ENCODE data around the gene MAEA. TPM values are rescaled to one million over a fixed set of nuclear protein-coding genes. Genes with fewer than 3 reads are reported as not detected.
"Not testable (repeated sequence)": the region's sequence is repeated elsewhere in the genome, so short reads cannot be mapped to it uniquely, and the experiment has no call there.

Gene MAEA
- total RNA-seq, 2 donors from 2014 or later, result 38.4 to 48.4 TPM

DNA sequence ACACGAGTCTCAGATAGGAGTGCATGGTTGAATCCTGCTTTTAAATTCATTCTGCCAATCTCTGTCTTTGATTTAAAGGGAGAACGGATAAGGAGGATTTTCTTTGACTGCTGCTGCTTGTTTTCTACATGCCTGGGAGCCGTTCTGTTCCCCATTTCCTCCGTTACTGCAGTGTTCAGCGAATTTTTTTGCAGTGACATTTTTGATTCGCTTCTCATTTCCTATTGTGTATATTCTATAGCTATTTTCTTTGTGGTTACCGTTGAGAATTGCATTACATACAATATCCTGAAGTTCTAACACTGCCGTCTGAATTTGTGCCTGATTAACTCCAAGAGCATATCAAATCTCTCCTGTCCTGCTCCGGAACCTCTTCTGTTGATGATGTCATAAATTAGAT lies 14.8 kb upstream of the MAEA start:
- Mint-ChIP-seq H3K9me3 (no peaks in the 10 kb centered on the region), H3K4me1 (ENCODE audit: low read depth) (peaks cover 6% of the 10 kb centered on the region), H3K36me3 (ENCODE audit: insufficient read depth in 2 of 2) (peaks cover 0 to 4% of the 10 kb centered on the region in 2 donors), H3K27ac (no peak overlapping the region), H3K27me3 (ENCODE audit: low read depth) (no peaks in the 10 kb centered on the region), H3K4me3 (no peak overlapping the region)
- DNase-seq, result no peak
- no peak for ATAC-seq (replicated peaks in 1 of 2)

DNA sequence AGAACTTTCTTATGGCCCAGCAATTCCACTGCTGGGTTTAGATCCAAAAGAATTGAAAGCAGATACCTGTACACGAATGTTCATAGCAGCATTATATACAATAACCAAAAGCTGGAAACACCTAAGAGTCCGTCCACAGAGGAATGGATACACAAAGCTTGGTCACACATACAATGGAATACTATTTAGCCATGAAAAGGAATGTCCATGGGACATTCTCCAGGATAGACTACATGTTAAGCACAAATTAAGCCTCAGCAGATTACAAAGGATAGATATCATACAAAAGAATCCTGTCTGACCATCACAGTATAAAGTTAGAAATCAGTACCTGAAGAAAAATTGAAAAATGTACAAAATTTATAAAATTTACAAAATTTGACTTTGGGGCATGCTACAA lies 12.7 kb upstream of the MAEA start:
- no peaks in the 10 kb centered on the region for H3K9me3 Mint-ChIP-seq
- no peak for ATAC-seq (replicated peaks in 1 of 2)
- peaks cover 6% of the 10 kb centered on the region for H3K4me1 Mint-ChIP-seq (ENCODE audit: low read depth)
- no peaks in the 10 kb centered on the region for H3K27me3 Mint-ChIP-seq (ENCODE audit: low read depth)
- H3K36me3 Mint-ChIP-seq (ENCODE audit: insufficient read depth in 2 of 2), result peaks cover 0 to 1% of the 10 kb centered on the region in 2 donors
- no peak for DNase-seq
- no peak overlapping the region for H3K27ac Mint-ChIP-seq
- H3K4me3 Mint-ChIP-seq, result no peak overlapping the region

DNA sequence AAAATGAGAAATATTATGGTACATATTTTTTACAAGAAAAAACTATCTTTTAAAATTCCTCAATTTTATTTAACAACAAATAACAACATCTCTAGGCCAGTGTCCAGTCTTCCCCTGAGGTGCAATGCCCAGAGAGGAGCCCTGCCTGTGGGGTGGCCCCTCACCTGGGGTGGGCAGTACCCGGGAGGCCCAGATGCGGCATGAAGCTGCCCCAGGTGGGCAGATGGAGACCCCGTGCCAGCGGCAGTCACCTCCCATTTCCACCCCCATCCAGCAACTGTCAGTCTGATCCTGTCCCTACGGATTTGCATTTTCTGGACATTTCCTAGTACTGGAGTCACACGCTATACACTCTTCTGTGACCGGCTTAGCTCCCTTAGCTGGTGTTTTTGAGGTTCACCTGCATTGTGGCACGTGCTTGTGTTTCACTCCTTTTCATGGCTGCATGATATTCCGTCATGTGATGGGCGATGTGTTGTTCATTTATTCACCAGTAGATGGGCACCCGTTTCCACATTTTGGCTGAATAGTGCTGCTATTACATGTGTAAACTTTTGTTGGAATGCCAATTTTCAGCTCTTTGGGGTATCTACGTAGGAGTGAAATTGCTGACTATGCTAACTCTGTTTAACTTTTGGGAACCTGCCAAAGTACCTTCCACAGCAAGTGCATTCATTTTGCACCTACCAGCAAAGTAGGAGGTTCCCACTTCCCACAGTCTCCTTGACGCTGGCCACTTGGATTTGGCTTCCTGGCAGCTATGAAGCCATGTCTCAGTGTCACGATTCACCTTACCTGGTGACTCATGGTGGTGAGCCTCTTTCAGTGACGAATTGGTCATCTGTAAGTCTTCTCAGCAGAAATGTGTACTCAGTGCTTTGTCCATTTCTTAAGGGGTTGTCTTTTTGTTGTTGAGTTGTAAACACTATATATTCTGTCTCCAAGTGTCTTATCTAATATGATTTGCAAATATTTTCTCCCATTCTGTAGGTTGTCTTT lies 11.7 kb upstream of the MAEA start:
- Mint-ChIP-seq H3K4me1 (ENCODE audit: low read depth) (peaks cover 6% of the 10 kb centered on the region), H3K27ac (no peak overlapping the region), H3K27me3 (ENCODE audit: low read depth) (no peaks in the 10 kb centered on the region), H3K9me3 (no peaks in the 10 kb centered on the region), H3K4me3 (no peak overlapping the region), H3K36me3 (ENCODE audit: insufficient read depth in 2 of 2) (peaks cover 0 to 1% of the 10 kb centered on the region in 2 donors)
- peak in 1 of 2 donors; percentile 20 for DNase-seq
- ATAC-seq (replicated peaks in 1 of 2), result peak; percentile 69 to 82

DNA sequence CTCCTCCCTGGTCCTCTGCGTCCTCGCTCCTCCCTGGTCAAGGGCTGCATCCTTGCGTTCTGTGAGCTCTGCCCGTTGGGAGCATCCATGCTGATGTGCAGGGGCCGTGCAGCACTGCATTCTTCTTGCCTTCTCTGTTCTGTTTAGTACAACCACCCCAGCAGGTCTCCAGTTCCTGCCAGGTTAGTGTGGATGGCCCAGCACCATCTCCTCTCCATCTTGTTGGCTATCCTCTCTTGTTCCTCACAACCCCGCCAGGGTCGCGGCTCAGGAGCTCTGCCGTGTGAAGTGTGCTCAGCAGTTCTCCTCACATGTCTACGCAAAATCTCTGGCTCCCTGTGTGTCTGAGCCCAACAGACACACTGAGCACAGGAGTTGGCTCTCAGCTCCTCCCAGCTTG lies 10.4 kb upstream of the MAEA start:
- ATAC-seq (replicated peaks in 1 of 2), result no peak
- no peaks in the 10 kb centered on the region for H3K27me3 Mint-ChIP-seq (ENCODE audit: low read depth)

DNA sequence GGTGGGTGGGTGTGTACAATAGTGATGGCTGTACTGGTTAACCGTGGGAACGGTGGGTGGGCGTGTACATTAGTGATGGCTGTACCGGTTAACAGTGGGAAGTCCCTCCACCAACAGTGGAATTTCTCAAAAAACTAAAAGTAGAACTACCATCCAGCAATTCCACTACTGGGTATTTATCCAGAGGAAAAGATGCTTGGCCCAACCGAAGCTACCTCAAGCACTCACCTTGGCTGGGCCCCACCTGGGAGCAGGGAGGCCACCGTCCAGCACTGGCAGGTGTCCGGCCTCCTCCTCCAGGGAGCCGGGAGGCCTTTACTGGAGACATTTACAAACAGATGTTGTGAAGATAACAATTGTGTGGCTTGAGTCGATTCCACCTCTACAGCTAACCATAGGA lies 6.0 kb upstream of the MAEA start:
- H3K27ac Mint-ChIP-seq, result no peak overlapping the region

More for the DNA sequence above, 10.4 kb upstream of the MAEA start:
- Mint-ChIP-seq H3K4me3 (no peak overlapping the region), H3K36me3 (ENCODE audit: insufficient read depth in 2 of 2) (peaks cover 0 to 1% of the 10 kb centered on the region in 2 donors), H3K9me3 (no peaks in the 10 kb centered on the region), H3K4me1 (ENCODE audit: low read depth) (peaks cover 6% of the 10 kb centered on the region), H3K27ac (no peak overlapping the region)
- no peak for DNase-seq

DNA sequence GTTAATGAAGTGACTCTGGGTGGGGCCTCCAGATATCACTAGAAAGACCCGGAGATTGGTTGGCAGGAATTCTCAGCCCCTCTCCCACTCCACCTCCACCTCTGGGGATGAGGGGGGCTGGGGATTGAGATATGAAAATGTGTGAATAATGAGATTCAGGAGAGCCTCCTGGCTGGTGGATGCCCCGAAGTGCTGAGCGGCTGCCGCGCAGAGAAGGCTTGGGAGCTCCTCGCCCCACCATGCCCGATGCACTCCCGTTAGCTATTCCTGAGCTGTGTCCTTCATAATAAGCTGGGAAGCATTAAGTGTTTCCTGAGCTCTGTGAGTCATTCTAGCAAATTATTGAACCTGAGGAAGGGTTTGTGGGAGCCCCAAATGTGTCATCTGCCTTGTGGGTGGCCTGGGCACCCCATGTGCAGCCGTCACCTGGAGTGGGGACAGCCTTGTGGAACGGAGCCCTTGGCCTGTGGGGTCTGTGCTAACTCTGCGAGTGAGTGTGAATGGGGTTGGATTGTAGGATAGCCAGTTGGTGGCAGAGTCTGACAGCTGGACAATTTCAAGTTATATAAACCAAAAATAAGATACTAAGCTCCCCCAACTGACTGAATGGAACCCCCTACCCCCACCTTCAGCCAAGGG lies 4.4 kb upstream of the MAEA start:
- ATAC-seq (replicated peaks in 1 of 2), result no peak
- no peak overlapping the region for H3K4me3 Mint-ChIP-seq
- no peaks in the 10 kb centered on the region for H3K27me3 Mint-ChIP-seq (ENCODE audit: low read depth)
- no peak for DNase-seq
- H3K27ac Mint-ChIP-seq, result no peak overlapping the region
- peaks cover 4% of the 10 kb centered on the region in 2 donors for H3K36me3 Mint-ChIP-seq (ENCODE audit: insufficient read depth in 2 of 2)
- H3K4me1 Mint-ChIP-seq (ENCODE audit: low read depth), result peaks cover 8% of the 10 kb centered on the region
- peaks cover 2 to 4% of the 10 kb centered on the region in 2 donors for H3K9me3 Mint-ChIP-seq

More for the DNA sequence above, 6.0 kb upstream of the MAEA start:
- DNase-seq (no peak), ATAC-seq (replicated peaks in 1 of 2) (no peak)
- H3K36me3 Mint-ChIP-seq (ENCODE audit: insufficient read depth in 2 of 2), result peaks cover 4% of the 10 kb centered on the region in 2 donors
- H3K27me3 Mint-ChIP-seq (ENCODE audit: low read depth), result no peaks in the 10 kb centered on the region
- H3K4me1 Mint-ChIP-seq (ENCODE audit: low read depth), result peaks cover 4% of the 10 kb centered on the region
- H3K4me3 Mint-ChIP-seq, result no peak overlapping the region
- peaks cover 2 to 4% of the 10 kb centered on the region in 2 donors for H3K9me3 Mint-ChIP-seq

DNA sequence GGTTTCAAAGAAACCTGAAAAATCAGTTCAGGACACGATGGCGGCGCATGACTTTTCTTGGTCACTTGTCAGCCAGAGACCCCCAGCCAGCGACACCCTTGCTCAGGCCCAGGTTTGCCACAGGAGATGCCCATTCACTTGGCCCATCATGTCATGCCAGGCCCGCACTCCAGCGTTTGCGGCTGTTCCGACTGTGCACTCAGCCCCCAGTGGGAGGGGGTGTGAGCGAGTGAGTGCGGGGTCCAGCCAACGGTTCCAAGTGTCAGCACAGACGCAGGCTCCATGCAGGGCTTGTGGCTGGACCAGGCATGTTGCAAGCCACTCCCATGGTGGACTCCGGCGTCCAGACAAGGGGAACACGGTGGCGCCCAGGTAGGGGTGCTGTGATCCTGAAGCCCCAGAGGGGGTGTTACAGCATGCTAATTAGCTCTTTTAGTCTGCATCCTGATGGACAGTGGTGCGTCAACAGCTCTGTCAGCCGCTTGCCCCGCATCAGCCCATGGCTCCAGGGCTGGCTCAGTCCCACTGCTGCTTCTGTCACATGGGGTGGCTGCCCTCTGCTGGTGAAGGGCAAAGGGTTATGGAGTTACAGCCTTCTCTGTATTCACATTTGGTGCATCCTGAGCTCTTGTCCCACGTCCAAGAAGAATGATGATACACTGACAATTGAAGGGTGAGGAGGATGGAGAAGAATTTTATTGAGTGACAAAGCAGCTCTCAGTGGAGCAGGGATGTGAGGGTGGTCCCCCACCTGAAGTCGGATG lies 3.7 kb upstream of the MAEA start:
- DNase-seq, result peak; percentile 56 to 65
- peaks cover 15% of the 10 kb centered on the region for H3K4me1 Mint-ChIP-seq (ENCODE audit: low read depth)
- H3K36me3 Mint-ChIP-seq (ENCODE audit: insufficient read depth in 2 of 2), result peaks cover 7 to 8% of the 10 kb centered on the region in 2 donors
- no peak overlapping the region for H3K4me3 Mint-ChIP-seq
- no peaks in the 10 kb centered on the region for H3K27me3 Mint-ChIP-seq (ENCODE audit: low read depth)
- H3K27ac Mint-ChIP-seq, result no peak overlapping the region
- no peak for ATAC-seq (replicated peaks in 1 of 2)
- peaks cover 2 to 4% of the 10 kb centered on the region in 2 donors for H3K9me3 Mint-ChIP-seq

DNA sequence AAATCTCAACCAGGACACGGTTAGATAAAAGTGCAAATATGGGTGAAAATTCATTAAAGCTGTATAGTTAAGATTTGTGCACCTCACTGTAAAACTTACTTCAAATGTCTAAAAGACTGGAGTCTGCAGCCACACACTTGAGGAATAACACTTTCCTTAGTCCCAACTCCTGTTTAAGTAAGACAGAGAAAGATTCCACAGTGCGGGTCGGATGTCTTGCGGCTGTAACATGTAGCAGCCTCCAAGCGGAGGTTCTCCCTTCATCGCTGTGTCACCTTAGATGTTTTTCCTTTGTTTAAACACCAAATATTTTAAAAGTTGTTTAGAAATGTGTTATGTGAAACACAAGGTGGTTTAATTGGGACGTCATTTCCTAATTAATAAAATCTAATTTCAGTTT lies 905 bp upstream of the MAEA start:
- Mint-ChIP-seq H3K4me1 (ENCODE audit: low read depth) (peaks cover 36% of the 10 kb centered on the region), H3K27ac (peak overlapping the region; percentile 95), H3K9me3 (peaks cover 2 to 4% of the 10 kb centered on the region in 2 donors), H3K36me3 (ENCODE audit: insufficient read depth in 2 of 2) (peaks cover 8 to 10% of the 10 kb centered on the region in 2 donors), H3K27me3 (ENCODE audit: low read depth) (no peaks in the 10 kb centered on the region), H3K4me3 (peak overlapping the region; percentile 98 to 99)
- DNase-seq, result no peak
- no peak for ATAC-seq (replicated peaks in 1 of 2)

DNA sequence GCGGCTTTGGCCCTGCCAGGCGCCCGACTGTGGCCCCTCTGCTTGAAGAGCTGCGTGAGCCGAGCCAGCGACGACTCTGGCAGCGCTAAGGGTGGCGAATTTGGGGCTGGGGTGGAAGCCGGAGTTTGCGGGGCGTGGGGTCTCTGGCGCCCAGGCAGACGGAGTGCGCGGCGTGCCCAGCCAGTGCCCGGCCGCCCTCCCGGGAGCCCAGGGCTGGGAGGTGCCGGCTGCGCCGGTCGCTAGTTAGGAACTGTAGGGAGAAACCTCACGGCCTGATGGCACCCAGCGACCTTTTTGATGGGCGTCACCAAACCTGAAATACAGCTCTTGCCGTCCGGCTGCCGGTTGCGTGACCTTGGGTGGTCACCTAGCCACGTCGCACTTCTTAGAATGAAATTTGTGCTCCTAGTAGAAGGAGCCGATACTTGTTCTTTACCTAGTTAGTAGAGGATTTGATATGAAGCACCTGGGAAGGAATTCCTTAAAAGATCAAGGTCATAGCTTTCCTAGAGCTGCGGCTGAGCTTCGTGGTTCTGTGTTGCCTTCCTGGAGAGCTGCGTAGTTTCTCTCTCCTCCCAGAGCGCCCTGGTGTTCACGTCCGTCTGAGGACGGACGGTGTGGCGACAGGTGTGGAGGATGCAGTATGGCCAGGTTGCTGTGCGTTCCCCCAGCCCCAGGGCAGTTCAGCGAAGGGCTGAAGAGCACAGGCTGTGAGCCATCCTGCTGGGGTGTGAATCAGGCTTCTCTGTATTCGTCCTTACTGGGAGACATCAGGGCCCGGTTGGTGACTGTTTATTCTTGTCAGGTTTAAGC lies 680 bp downstream of the MAEA start:
- Mint-ChIP-seq H3K4me1 (ENCODE audit: low read depth) (peaks cover 43% of the 10 kb centered on the region), H3K9me3 (peaks cover 2 to 4% of the 10 kb centered on the region in 2 donors), H3K4me3 (peak overlapping the region; percentile 98 to 99), H3K27ac (peak overlapping the region; percentile 97), H3K27me3 (ENCODE audit: low read depth) (no peaks in the 10 kb centered on the region), H3K36me3 (ENCODE audit: insufficient read depth in 2 of 2) (peaks cover 8 to 10% of the 10 kb centered on the region in 2 donors)
- ATAC-seq (replicated peaks in 1 of 2) (peak in 1 of 2 donors; percentile 1), DNase-seq (peak; percentile 22 to 27)

DNA sequence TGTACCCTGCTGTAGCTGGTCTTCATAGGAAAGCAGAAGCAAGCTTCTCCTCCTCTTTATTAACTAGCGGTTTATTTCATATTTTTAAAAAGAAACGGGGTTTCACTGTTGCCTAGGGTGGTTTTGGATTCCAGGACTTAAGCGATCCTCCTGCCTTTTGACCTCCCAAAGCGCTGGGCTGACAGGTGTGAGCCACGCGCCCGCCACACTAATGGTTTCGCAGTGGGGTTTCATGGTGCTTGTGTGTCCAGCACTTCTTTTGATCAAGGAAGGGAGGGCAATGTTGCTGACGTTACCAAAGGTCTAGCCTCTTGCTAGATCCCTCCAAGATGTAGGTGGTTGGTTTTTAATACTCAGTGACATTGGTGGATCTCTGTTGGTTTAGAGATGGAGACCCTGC lies 1.4 kb downstream of the MAEA start:
- H3K9me3 Mint-ChIP-seq, result peaks cover 2 to 4% of the 10 kb centered on the region in 2 donors
- peaks cover 43% of the 10 kb centered on the region for H3K4me1 Mint-ChIP-seq (ENCODE audit: low read depth)
- peaks cover 7 to 9% of the 10 kb centered on the region in 2 donors for H3K36me3 Mint-ChIP-seq (ENCODE audit: insufficient read depth in 2 of 2)
- H3K4me3 Mint-ChIP-seq, result peak overlapping the region; percentile 98 to 99
- no peaks in the 10 kb centered on the region for H3K27me3 Mint-ChIP-seq (ENCODE audit: low read depth)
- ATAC-seq (replicated peaks in 1 of 2), result no peak
- peak overlapping the region; percentile 97 for H3K27ac Mint-ChIP-seq
- DNase-seq, result no peak

DNA sequence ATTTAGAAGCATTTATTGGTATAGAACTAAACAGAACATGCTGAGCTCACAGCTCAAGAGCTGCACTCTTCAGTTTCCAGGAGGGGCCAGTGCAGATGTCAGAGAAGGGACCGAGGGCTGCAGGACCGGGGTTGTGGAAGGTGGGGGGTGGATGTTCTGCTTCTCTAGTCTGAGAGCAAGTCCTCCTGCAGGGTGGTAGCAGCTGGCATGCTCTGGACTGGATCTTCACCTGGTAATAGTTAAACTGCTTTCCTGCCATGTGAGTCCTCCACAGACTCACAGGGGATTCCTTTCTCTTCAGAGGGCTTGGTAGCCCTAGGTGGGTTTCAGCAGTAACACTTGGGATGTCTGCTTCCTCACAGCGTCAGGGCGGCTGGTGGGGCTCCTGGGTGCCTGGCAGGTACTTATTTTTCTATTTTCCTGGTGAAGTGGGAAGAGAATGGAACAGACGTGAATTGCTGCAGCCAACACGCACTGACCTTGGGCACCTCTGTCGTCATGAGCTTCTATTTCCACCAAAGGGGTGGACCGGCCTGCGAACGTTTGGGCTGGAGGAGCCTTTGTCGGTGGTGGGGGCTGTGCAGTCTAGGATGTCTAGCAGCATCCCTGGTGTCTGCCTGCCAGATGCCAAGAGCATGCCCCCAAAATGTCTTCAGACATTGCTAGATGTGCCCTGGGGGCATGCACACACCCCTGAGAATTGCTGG lies 2.5 kb downstream of the MAEA start:
- Mint-ChIP-seq H3K27ac (peak overlapping the region; percentile 97), H3K4me3 (peak overlapping the region; percentile 98 to 99), H3K9me3 (no peaks in the 10 kb centered on the region), H3K4me1 (ENCODE audit: low read depth) (peaks cover 43% of the 10 kb centered on the region), H3K27me3 (ENCODE audit: low read depth) (no peaks in the 10 kb centered on the region), H3K36me3 (ENCODE audit: insufficient read depth in 2 of 2) (peaks cover 3 to 8% of the 10 kb centered on the region in 2 donors)
- ATAC-seq (replicated peaks in 1 of 2) (no peak), DNase-seq (no peak)

DNA sequence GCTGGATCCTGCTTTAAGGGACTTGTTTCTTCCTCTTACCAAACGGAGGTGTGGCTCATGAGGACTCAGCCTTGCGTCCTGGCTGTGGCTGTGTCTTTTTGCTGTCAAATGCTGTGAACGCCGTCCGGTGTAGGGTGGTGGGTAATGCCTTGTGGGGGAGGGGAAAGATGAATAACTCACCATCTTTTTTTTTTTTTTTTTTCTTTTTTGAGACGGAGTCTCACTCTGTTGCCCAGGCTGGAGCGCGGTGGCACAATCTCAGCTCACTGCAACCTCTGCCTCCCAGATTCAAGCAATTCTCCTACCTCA lies 3.0 kb downstream of the MAEA start:
- Mint-ChIP-seq H3K4me1 (ENCODE audit: low read depth) (peaks cover 47% of the 10 kb centered on the region), H3K36me3 (ENCODE audit: insufficient read depth in 2 of 2) (peaks cover 3 to 11% of the 10 kb centered on the region in 2 donors)
- not testable (repeated sequence) for H3K27ac Mint-ChIP-seq; DNase-seq; ATAC-seq (replicated peaks in 1 of 2); H3K9me3 Mint-ChIP-seq; H3K27me3 Mint-ChIP-seq (ENCODE audit: low read depth); H3K4me3 Mint-ChIP-seq
